ACC112 (cell line): ENCODE results near the gene NEURL1.
A peak's percentile ranks its signal among the peaks of the same experiment; 100 is the strongest.
"Not testable (repeated sequence)": the region's sequence is repeated elsewhere in the genome, so short reads cannot be mapped to it uniquely, and the experiment has no call there.

Experiments used
- H2AFZ ChIP-seq: fragments of 200-600 bp; sonication (generic); one replicate; pipeline ENCODE4 v1.6.0; 2017; ENCODE audit warnings: antibody characterized with exemption, low read length; ENCODE audit not compliant: unreplicated experiment
- H3K27ac ChIP-seq: fragments of 200-600 bp; sonication (generic); 2 replicates; pipeline ENCODE4 v1.5.1; 2014; ENCODE audit warnings: low read depth, mild to moderate bottlenecking, antibody characterized with exemption, low read length, moderate library complexity
- H3K27me3 ChIP-seq: fragments of 200-600 bp; sonication (generic); 2 replicates; pipeline ENCODE4 v1.6.1; 2014; ENCODE audit warnings: mild to moderate bottlenecking, antibody characterized with exemption, low read length, moderate library complexity, mixed read lengths; ENCODE audit not compliant: insufficient read depth
- H3K36me3 ChIP-seq: fragments of 200-600 bp; sonication (generic); 2 replicates; pipeline ENCODE4 v1.6.1; 2016; ENCODE audit warnings: mild to moderate bottlenecking, antibody characterized with exemption, low read length, moderate library complexity, mixed read lengths; ENCODE audit not compliant: insufficient read depth
- H3K4me1 ChIP-seq: fragments of 200-600 bp; sonication (generic); one replicate; pipeline ENCODE4 v1.6.1; 2016; ENCODE audit warnings: low read length, mixed read lengths; ENCODE audit not compliant: insufficient read depth, unreplicated experiment, control insufficient read depth
- H3K4me3 ChIP-seq: fragments of 200-600 bp; sonication (generic); 2 replicates; pipeline ENCODE4 v1.5.1; 2014; ENCODE audit warnings: mild to moderate bottlenecking, low read depth, low read length
- H3K79me2 ChIP-seq: fragments of 200-600 bp; sonication (generic); one replicate; pipeline ENCODE4 v1.6.0; 2016; ENCODE audit warnings: low read length; ENCODE audit not compliant: control insufficient read depth, unreplicated experiment, insufficient read depth

Gene NEURL1

GRCh38 chr10:103478671-103479070 lies 14.8 kb upstream of the NEURL1 start:
- Histone ChIP-seq H3K79me2 (no peaks in the 10 kb centered on the region), H2AFZ (no peak overlapping the region), H3K36me3 (no peaks in the 10 kb centered on the region), H3K27me3 (no peaks in the 10 kb centered on the region), H3K4me1 (peaks cover 20% of the 10 kb centered on the region), H3K4me3 (no peak overlapping the region), H3K27ac (no peak overlapping the region)

GRCh38 chr10:103479135-103479534 lies 14.4 kb upstream of the NEURL1 start, which contains the start of gene CALHM3:
TSS of gene CALHM3 (minus strand) at chr10:103479240. CDS start at chr10:103479032, 208 bp downstream.
- H3K27ac ChIP-seq: no peak within 1 kb of the TSS
- no peak within 1 kb of the TSS for H2AFZ ChIP-seq
- H3K27me3 ChIP-seq: no peaks in the 10 kb centered on the region
- no peaks in the 10 kb centered on the region for H3K36me3 ChIP-seq
- no peaks in the 10 kb centered on the region for H3K79me2 ChIP-seq
- no peak within 1 kb of the TSS for H3K4me3 ChIP-seq
- H3K4me1 ChIP-seq: peaks cover 20% of the 10 kb centered on the region

DNA sequence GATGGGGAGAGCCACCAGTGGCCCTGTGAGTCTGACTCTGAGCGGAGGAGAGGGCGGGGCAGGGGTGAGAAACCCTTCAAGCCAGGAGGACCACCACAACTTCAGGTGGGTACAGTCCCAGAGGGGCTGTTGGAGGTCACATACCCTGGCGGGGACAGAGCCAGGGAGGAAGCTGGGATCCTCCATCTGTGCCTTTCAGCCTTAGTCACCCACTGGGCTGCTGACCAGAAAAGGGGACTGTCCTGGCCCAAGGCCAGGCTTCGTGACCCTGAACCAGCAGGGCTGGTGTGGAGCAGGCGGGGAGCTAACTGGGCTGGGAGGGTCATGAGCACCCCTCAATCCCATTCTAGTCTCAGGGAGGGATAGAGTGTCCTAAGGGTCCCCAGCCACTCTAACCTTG lies 13.0 kb upstream of the NEURL1 start:
- Histone ChIP-seq H3K79me2 (no peaks in the 10 kb centered on the region), H3K27ac (no peak overlapping the region), H3K4me1 (peaks cover 20% of the 10 kb centered on the region), H2AFZ (peak overlapping the region; percentile 30), H3K36me3 (no peaks in the 10 kb centered on the region), H3K4me3 (no peak overlapping the region), H3K27me3 (no peaks in the 10 kb centered on the region)

DNA sequence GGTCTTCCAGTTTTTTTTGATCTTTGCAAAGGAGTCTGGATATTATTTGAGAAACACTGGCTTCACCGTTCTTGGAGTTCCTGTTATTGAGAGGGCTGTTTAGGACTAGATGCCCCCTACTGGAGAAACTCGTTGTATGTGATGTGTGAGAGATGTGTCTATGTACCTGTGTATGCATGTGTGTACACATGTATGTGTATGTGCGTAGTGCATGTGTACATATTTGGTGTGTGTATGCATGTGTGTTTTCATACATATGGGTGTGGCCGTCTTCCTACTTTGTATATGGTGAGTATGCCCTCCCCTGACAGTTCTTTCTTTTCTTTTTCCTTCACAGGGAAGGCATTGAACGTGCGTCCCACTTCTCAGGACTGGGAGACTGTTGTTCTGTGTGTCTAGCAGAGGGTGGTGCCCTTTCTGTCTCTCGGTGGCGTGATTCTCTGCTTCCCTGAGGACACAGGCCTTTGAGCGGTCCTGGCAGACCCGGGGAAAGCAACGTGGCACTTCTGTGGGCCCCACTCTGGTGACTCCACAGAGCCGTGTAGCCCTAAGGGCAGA lies 11.5 kb upstream of the NEURL1 start:
- Histone ChIP-seq H2AFZ (peak overlapping the region; percentile 51), H3K36me3 (no peaks in the 10 kb centered on the region), H3K4me3 (no peak overlapping the region), H3K27me3 (no peaks in the 10 kb centered on the region), H3K4me1 (peaks cover 20% of the 10 kb centered on the region), H3K27ac (no peak overlapping the region), H3K79me2 (no peaks in the 10 kb centered on the region)

DNA sequence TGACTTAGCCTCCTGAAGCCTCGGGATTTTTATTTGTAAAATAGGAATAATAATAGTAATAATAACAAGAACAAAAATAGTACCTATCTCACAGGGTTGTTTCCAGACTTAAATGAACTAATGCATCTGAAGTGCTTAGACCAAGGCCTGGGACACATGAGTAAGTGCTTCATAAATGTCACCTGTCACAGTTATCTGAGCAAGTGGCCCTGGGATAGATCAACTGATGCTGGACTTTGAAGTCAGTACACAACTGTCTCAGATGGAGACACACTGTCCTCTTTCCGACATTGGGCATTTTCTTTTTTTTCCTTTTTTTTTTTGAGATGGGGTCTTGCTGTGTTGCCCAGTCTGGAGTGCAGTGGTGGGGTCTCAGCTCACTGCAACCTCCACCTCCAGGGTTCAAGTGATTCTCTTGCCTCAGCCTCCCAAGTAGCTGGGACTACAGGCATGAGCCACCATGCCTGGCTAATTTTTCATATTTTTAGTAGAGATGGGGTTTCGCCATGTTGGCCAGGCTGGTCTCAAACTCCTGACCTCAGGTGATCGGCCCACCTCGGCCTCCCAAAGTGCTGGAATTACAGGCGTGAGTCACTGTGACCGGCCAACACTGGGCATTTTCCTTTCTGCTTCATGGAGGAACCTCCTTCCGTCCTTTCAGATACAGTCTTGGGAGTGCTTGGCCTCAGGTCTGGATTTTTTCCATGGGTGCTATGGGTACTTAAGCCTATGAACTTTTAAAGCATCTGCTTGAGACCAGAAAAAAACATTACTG lies 6.7 kb upstream of the NEURL1 start:
- not testable (repeated sequence) for H2AFZ ChIP-seq, H3K4me3 ChIP-seq, H3K79me2 ChIP-seq, H3K27me3 ChIP-seq, H3K4me1 ChIP-seq, H3K36me3 ChIP-seq, H3K27ac ChIP-seq

DNA sequence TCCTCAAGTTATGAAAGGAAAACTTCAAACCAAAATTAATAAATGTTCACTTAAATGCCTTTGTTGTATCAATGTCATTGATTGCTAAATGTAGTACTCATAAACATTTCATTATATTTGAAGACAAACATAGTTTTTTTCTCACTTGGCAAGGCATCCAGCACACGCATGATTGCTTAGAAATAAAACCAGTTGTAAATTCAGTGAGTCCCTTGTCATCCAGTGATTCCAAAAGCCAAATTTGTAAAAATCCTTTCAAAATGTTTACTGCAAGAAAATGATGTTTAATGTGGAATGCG lies 6.1 kb upstream of the NEURL1 start:
- H3K79me2 ChIP-seq: no peaks in the 10 kb centered on the region
- H3K4me3 ChIP-seq: no peak overlapping the region
- no peaks in the 10 kb centered on the region for H3K36me3 ChIP-seq
- no peak overlapping the region for H3K27ac ChIP-seq
- no peak overlapping the region for H2AFZ ChIP-seq
- H3K4me1 ChIP-seq: peaks cover 9% of the 10 kb centered on the region
- no peaks in the 10 kb centered on the region for H3K27me3 ChIP-seq

DNA sequence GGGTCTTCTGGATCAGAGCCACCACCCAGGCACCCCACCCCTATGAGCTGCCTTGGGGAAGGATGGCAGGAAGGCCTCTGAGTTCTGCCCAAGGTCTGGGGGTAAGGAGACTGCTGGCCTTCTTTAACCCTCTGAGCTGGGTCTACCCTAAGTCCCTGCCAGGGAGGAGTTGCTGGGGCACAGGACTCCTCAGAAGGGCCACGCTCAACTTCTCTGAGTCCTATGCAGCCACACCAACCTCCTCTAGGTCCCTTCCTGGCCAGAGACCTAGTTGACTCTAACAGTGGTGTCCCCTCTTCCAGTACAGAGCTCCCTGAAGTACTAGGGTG lies 2.6 kb upstream of the NEURL1 start:
- H3K27ac ChIP-seq: no peak overlapping the region
- no peaks in the 10 kb centered on the region for H3K79me2 ChIP-seq
- H3K4me1 ChIP-seq: peaks cover 19% of the 10 kb centered on the region
- no peak overlapping the region for H3K4me3 ChIP-seq
- H2AFZ ChIP-seq: no peak overlapping the region
- no peaks in the 10 kb centered on the region for H3K36me3 ChIP-seq
- peaks cover 22% of the 10 kb centered on the region for H3K27me3 ChIP-seq

GRCh38 chr10:103491729-103492364 lies 1.7 kb upstream of the NEURL1 start:
- Histone ChIP-seq H3K79me2 (no peaks in the 10 kb centered on the region), H3K4me3 (no peak overlapping the region), H2AFZ (no peak overlapping the region), H3K27ac (peak overlapping the region; percentile 3; the same call in 1 of the 2 replicates), H3K4me1 (peaks cover 19% of the 10 kb centered on the region), H3K27me3 (peaks cover 31% of the 10 kb centered on the region), H3K36me3 (no peaks in the 10 kb centered on the region)

DNA sequence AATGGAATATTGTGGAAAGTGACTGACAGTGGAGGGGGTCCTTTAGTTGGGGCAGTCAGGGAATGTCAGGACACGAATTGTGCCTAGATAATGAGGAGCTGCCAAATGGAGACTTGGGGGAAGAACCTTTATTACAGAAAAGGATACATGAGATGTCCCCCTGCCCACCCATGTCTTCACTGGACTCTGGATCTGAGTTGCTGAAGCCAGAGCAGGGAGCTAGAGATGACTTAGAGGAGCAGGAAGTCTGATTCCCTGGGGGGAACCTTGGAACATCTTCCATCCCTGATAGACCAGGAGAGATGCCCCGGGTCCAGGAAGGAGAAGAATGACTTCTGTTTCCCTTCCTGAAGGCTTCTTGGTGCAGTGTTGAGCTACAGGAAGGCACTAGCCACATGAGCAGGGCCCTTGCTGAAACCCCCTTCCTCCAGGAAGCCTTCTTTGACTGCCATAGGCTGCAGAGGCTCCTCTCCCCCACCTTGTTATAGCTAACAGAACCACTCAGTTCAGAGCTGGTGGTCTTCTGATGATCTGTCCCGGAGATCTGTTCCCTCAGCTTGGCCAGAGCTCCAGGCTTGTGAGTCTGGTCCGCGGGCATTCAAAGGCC lies 747 bp upstream of the NEURL1 start:
- H3K27me3 ChIP-seq: peaks cover 41% of the 10 kb centered on the region
- H3K4me1 ChIP-seq: peaks cover 19% of the 10 kb centered on the region
- no peaks in the 10 kb centered on the region for H3K79me2 ChIP-seq
- no peaks in the 10 kb centered on the region for H3K36me3 ChIP-seq
- H3K27ac ChIP-seq: peak overlapping the region; percentile 3; the same call in 1 of the 2 replicates
- H2AFZ ChIP-seq: peak overlapping the region; percentile 32
- H3K4me3 ChIP-seq: peak overlapping the region; percentile 77; the same call in 1 of the 2 replicates

GRCh38 chr10:103493916-103494877 lies 692 bp downstream of the NEURL1 start:
- Histone ChIP-seq H3K36me3 (no peaks in the 10 kb centered on the region), H3K27ac (no peak overlapping the region), H2AFZ (no peak overlapping the region), H3K4me1 (peaks cover 19% of the 10 kb centered on the region), H3K4me3 (peak overlapping the region; percentile 77), H3K79me2 (no peaks in the 10 kb centered on the region), H3K27me3 (peaks cover 51% of the 10 kb centered on the region)
